GM13977 (cell line): Measurements from ENCODE around the gene DYNLT1.

Source experiments
- DNase-seq: peaks from one replicate; pipeline ENCODE4 v3.0.0; 2012; ENCODE audit warnings: low spot score
- in situ Hi-C: fragments of 300-500 bp; cut with MboI; formaldehyde crosslinking; loops from one replicate; pipeline ENCODE4 v1.12.0; 2022; ENCODE audit warnings: low sequenced_read_pairs, low pct_unique_long_range_greater_than_20kb, mixed read lengths, inconsistent platforms; ENCODE audit not compliant: unreplicated experiment
- TF ChIP-seq, protein P1 (sequence below): IDR thresholded peaks from 2 replicates; pipeline ENCODE4 v1.5.1; 2012; ENCODE audit warnings: mild to moderate bottlenecking, control low read depth; ENCODE audit not compliant: insufficient read depth; ENCODE audit errors: extremely low read depth, missing control alignments

DYNLT1 gene

DNA sequence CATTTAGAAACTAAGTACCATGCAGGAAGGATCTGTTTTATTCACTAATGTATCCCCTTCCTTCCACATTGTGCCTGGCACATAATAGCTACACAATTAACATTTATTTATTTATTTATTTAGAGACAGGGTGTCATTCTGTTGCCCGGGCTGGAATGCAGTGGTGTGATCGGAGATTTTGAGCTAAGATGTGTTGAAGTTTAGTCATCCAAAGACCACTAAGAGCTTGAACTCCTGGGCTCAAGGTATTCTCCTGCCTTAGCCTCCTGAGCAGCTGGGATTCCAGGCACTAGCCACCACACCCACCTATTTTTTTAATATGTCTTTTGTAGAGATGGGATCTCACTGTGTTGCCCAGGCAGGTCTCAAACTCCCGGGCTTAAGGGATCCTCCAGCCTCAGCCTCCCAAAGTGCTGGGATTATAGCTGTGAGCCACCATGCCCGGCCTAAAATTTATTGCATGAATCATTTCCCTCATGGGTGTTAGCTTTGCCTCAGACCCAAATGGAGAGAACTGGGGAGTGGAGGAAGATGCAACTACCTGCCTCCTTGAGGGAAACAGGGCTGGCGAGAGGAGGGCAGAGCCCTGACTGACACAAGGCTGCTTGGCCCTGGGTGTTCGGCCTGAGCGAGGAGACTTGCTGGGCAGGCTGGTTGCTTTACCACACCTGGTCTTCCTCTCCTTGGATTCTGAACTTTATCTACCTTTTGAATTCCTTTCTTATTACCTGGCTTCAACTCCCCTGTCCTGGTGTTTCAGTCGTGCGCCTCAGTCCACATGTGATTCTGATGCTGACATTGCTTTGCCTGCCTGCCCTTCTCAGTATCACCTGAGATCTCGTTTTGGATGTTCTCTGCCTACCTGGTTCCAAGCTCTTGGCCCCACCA, 1.7 kb upstream of the DYNLT1 start:
- TF ChIP-seq, protein P1, sequence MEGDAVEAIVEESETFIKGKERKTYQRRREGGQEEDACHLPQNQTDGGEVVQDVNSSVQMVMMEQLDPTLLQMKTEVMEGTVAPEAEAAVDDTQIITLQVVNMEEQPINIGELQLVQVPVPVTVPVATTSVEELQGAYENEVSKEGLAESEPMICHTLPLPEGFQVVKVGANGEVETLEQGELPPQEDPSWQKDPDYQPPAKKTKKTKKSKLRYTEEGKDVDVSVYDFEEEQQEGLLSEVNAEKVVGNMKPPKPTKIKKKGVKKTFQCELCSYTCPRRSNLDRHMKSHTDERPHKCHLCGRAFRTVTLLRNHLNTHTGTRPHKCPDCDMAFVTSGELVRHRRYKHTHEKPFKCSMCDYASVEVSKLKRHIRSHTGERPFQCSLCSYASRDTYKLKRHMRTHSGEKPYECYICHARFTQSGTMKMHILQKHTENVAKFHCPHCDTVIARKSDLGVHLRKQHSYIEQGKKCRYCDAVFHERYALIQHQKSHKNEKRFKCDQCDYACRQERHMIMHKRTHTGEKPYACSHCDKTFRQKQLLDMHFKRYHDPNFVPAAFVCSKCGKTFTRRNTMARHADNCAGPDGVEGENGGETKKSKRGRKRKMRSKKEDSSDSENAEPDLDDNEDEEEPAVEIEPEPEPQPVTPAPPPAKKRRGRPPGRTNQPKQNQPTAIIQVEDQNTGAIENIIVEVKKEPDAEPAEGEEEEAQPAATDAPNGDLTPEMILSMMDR: no peak
- in situ Hi-C loops: no loop called here
- DNase-seq: no peak

DNA sequence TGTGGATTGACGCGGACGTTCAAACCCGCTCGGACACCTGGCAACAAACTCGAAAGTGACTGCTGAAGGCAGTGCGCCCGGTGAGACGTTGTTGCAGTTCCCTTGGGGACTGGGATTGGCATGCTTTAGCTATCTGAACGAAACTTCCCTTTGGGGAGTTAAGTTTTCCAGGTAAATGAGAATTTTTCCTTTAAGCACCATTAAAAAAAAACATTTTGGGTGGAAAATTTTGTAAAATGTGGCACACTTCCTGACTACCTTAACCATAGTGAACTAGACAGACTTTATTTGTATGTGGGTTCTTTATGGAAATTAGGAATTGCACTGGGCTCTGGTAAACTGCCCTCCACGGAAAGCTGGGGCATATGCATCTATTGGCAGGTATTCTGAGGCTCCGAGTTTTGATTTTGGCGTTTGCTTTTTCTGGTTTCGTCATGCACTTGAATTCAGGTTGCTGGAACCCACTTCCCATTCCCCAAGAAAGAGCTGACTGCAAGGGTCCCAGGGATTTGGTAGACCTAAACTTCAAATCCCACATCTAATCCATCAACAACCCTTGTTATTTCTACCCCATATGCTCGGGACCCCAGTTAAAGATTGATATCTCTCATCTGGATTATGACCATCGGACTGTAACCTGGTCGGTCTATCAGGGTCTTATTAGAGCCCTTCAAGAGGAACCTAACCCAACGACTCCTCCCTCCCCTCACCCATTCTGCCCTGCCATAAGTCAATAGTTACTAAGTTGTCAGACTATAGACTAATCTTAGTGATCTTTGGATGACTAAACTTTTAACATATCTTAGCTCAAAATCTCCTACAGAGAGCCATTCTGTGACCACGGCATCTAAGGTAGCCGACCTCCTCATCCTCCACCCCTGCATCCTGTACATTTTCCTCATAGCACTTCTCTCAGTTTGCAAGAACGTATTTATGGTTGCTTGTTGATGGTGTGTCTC, 800 bp upstream of the DYNLT1 start:
- in situ Hi-C loops: no loop called here
- TF ChIP-seq, protein P1: no peak
- DNase-seq: no peak

- TF ChIP-seq, protein P1: no peak
- in situ Hi-C loops: no loop called here
These were observed 710 bp downstream of the DYNLT1 start for GRCh38 chr6:158643836-158644230.

DNA sequence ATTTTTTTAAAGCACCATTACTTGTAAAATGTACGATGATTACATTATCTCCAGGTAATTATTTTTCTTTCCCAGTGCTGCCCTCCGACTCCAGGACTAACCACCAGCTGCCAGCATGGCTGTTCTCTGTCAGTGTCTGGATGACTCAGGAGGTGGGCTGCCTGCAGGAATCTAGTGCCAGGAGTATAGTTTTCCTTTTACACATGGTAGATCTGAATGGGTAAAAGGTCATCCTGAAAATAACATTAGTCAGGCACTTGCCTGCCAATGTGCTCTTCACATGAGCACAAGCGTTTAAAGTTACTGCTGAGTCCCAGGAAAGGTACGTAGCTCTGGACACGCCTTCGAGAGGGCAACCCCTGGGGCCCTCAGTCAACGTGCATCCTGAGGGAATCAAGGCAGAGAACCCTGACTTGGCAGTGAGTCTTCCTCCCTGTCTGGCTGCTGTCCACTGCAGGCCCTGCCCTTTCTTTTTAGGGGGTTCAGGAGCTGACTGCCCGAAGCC, 2.4 kb downstream of the DYNLT1 start:
- no peak for DNase-seq
- in situ Hi-C loops: no loop called here
- TF ChIP-seq, protein P1: no peak

More at GRCh38 chr6:158643836-158644230, 710 bp downstream of the DYNLT1 start:
- DNase-seq: no peak

DNA sequence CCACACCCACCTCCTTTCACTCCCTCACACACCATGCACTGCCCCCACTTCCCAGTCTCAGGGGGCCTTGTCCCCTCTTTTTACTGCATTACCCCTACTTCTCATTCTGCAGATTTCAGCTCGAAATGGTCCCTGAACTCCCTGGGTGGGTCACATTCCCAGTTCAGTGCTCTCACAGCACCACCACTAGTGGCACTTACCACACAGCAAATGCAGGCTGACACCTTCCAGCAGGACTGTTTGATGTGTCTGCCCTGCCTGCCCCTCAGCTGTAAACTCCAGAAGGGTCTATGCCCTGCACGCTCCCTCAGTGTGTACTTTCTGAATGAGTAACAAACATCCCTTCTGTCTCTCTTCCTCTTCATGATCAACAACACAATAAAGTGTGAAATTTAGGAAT, 4.0 kb downstream of the DYNLT1 start:
- in situ Hi-C loops: no loop called here
- DNase-seq: no peak
- TF ChIP-seq, protein P1: no peak

- TF ChIP-seq, protein P1: no peak
- in situ Hi-C loops: no loop called here
- DNase-seq: no peak
These were observed 5.5 kb downstream of the DYNLT1 start for GRCh38 chr6:158639056-158639455.
